ENCODE results near the gene MPST.

The MPST gene

GRCh38 chr22:37058917-37059701 is 39.6 kb downstream of the MPST start:
- Histone ChIP-seq H3K9me3 (ENCODE audit: insufficient read depth, low read length) (no peaks in the 10 kb centered on the region), H3K4me1 (ENCODE audit: low read length) (peaks cover 18% of the 10 kb centered on the region), H2AFZ (ENCODE audit: low read depth, low read length) (no peak overlapping the region), H3K36me3 (replicated peaks; ENCODE audit: low read depth, low read length) (peaks cover 3% of the 10 kb centered on the region), H3K4me3 (ENCODE audit: low read length) (no peak overlapping the region), H3K79me2 (ENCODE audit: low read length) (no peaks in the 10 kb centered on the region), H3K27me3 (ENCODE audit: low read depth, low read length) (no peaks in the 10 kb centered on the region), H3K27ac (ENCODE audit: low read length) (no peak overlapping the region), H4K20me1 (ENCODE audit: insufficient read depth, low read length) (no peaks in the 10 kb centered on the region), H3K4me2 (ENCODE audit: low read length) (no peak overlapping the region), H3K9ac (ENCODE audit: low read length) (no peak overlapping the region)
- TF ChIP-seq EZH2phosphoT487 (IDR thresholded peaks at IDR 0.05; ENCODE audit: low read depth): no peak
- no peak for TF ChIP-seq CTCF (IDR thresholded peaks at IDR 0.05; ENCODE audit: low read depth, low read length)

GRCh38 chr22:37059876-37060449 is 40.4 kb downstream of the MPST start:
- Histone ChIP-seq H3K27me3 (ENCODE audit: low read depth, low read length) (no peaks in the 10 kb centered on the region), H3K27ac (ENCODE audit: low read length) (no peak overlapping the region), H3K4me3 (ENCODE audit: low read length) (no peak overlapping the region), H3K9me3 (ENCODE audit: insufficient read depth, low read length) (no peaks in the 10 kb centered on the region), H4K20me1 (ENCODE audit: insufficient read depth, low read length) (no peaks in the 10 kb centered on the region), H3K79me2 (ENCODE audit: low read length) (no peaks in the 10 kb centered on the region), H3K36me3 (replicated peaks; ENCODE audit: low read depth, low read length) (peaks cover 8% of the 10 kb centered on the region), H3K4me2 (ENCODE audit: low read length) (no peak overlapping the region), H3K9ac (ENCODE audit: low read length) (no peak overlapping the region), H3K4me1 (ENCODE audit: low read length) (peaks cover 18% of the 10 kb centered on the region), H2AFZ (ENCODE audit: low read depth, low read length) (no peak overlapping the region)
- TF ChIP-seq CTCF (IDR thresholded peaks at IDR 0.05; ENCODE audit: low read depth, low read length): no peak

- Histone ChIP-seq H3K4me1 (ENCODE audit: low read length) (peaks cover 18% of the 10 kb centered on the region), H3K9me3 (ENCODE audit: insufficient read depth, low read length) (no peaks in the 10 kb centered on the region), H2AFZ (ENCODE audit: low read depth, low read length) (no peak overlapping the region), H3K36me3 (replicated peaks; ENCODE audit: low read depth, low read length) (peaks cover 18% of the 10 kb centered on the region), H3K4me2 (ENCODE audit: low read length) (peak overlapping the region; percentile 59), H3K4me3 (ENCODE audit: low read length) (peak overlapping the region; percentile 25), H3K9ac (ENCODE audit: low read length) (no peak overlapping the region), H3K79me2 (ENCODE audit: low read length) (no peaks in the 10 kb centered on the region), H3K27ac (ENCODE audit: low read length) (no peak overlapping the region), H4K20me1 (ENCODE audit: insufficient read depth, low read length) (no peaks in the 10 kb centered on the region), H3K27me3 (ENCODE audit: low read depth, low read length) (no peaks in the 10 kb centered on the region)
- TF ChIP-seq CTCF (IDR thresholded peaks at IDR 0.05; ENCODE audit: low read depth, low read length): no peak
- no peak for TF ChIP-seq EZH2phosphoT487 (IDR thresholded peaks at IDR 0.05; ENCODE audit: low read depth)
Measured at GRCh38 chr22:37060801-37061610, 41.5 kb downstream of the MPST start.

Data from OCI-LY3 (cell line).